Measurements from ENCODE around the gene CTSD.

GRCh38 chr11:1728301-1728700, 35.4 kb downstream of the CTSD start:
- TF ChIP-seq, protein P1, sequence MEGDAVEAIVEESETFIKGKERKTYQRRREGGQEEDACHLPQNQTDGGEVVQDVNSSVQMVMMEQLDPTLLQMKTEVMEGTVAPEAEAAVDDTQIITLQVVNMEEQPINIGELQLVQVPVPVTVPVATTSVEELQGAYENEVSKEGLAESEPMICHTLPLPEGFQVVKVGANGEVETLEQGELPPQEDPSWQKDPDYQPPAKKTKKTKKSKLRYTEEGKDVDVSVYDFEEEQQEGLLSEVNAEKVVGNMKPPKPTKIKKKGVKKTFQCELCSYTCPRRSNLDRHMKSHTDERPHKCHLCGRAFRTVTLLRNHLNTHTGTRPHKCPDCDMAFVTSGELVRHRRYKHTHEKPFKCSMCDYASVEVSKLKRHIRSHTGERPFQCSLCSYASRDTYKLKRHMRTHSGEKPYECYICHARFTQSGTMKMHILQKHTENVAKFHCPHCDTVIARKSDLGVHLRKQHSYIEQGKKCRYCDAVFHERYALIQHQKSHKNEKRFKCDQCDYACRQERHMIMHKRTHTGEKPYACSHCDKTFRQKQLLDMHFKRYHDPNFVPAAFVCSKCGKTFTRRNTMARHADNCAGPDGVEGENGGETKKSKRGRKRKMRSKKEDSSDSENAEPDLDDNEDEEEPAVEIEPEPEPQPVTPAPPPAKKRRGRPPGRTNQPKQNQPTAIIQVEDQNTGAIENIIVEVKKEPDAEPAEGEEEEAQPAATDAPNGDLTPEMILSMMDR (conservative IDR thresholded peaks at IDR 0.05; ENCODE audit: low read length), result no peak
- no peak for TF ChIP-seq EZH2phosphoT487 (IDR thresholded peaks at IDR 0.05; ENCODE audit: borderline replicate concordance, low read depth, low read length)

Measured in OCI-LY7 (cell line).